ENCODE data around the gene KIF12.

DNA sequence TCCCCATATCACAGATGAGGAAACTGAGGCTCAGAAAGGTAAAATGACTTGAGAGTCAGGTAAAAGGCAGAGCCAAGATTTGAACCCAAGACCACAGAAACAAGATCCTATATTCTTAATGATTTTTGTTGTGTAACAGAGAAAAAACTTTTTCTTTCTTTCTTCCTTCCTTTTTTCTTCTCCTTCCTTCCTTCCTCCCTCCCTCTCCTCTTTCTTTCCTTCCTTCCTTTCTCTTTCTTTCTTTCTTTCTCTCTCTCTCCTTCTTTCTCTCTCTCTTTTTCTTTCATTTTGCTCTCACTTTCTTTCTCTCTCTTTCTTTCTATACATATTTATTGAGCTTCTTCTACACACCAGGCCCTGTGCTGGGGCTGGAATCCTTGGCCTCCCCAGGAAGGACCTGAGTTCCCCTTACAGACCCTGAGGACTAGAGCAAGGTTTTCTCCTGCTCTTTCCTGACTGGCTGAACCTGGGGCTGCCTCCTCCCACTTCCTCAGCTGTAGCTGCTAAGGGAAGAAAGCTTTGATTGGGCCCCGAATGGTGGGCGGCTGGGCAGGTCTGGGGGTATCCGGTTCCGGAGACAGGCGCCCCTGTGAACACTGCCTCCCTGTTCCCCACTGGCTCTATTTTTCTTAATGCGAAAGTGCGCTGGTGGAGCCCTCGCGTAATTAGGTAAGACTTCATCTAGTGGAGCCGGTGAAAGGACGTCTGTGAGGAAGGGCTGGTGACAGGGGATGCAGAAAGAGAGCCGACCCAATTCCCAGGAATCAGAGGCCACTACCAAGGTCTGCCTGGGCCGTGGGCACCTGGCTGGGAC, 27.4 kb upstream of the KIF12 start:
- TF ChIP-seq CTCF (IDR thresholded peaks at IDR 0.05; ENCODE audit: low read depth, low read length, poor library complexity, severe bottlenecking): no peak
- no peak for TF ChIP-seq EZH2phosphoT487 (IDR thresholded peaks at IDR 0.05; ENCODE audit: borderline replicate concordance, low read length)
